A172 (cell line): Measurements from ENCODE around the gene CSF1. TPM values are rescaled to one million over a fixed set of nuclear protein-coding genes. Genes with fewer than 3 reads are reported as not detected.
"Not testable (repeated sequence)": the region's sequence is repeated elsewhere in the genome, so short reads cannot be mapped to it uniquely, and the experiment has no call there.

ENCODE experiments used
- DNase-seq: peaks from one replicate; pipeline ENCODE4 v3.0.0-alpha.2; 2015; ENCODE audit warnings: low spot score
- total RNA-seq: library from RNA; depleted of rRNA; stranded (reverse); fragments of >200 nt; shearing (Covaris generic); gene quantifications from 2 replicates; pipeline ENCODE4 v1.2.3, GENCODE V29; 2014

CSF1 gene
- total RNA-seq, 1 experiment from 2014 or later = 61.2 TPM

- DNase-seq = no peak
Observed at GRCh38 chr1:109919303-109919702, 8.7 kb downstream of the CSF1 start.

- not testable (repeated sequence) for DNase-seq
Observed at GRCh38 chr1:109920391-109920790, 9.7 kb downstream of the CSF1 start.

GRCh38 chr1:109922326-109922725 lies 11.7 kb downstream of the CSF1 start:
- DNase-seq = no peak

GRCh38 chr1:109923131-109923945 lies 12.7 kb downstream of the CSF1 start:
- no peak for DNase-seq

GRCh38 chr1:109923946-109924275 lies 13.3 kb downstream of the CSF1 start:
- no peak for DNase-seq

GRCh38 chr1:109924316-109924715 lies 13.7 kb downstream of the CSF1 start:
- no peak for DNase-seq

- DNase-seq = no peak
Observed at GRCh38 chr1:109925159-109925990, 14.7 kb downstream of the CSF1 start.

GRCh38 chr1:109926662-109927300 lies 16.1 kb downstream of the CSF1 start:
- DNase-seq = peak; percentile 55

- no peak for DNase-seq
Observed at GRCh38 chr1:109927356-109927755, 16.7 kb downstream of the CSF1 start.

- DNase-seq = peak; percentile 72
Observed at GRCh38 chr1:109927911-109928321, 17.3 kb downstream of the CSF1 start.

GRCh38 chr1:109928591-109929111 lies 18.0 kb downstream of the CSF1 start:
- DNase-seq = peak; percentile 69

- no peak for DNase-seq
Observed at GRCh38 chr1:109929170-109929569, 18.5 kb downstream of the CSF1 start.

- no peak for DNase-seq
Observed at GRCh38 chr1:109929588-109930251, 19.1 kb downstream of the CSF1 start.

GRCh38 chr1:109930252-109930993 lies 19.8 kb downstream of the CSF1 start:
- no peak for DNase-seq

- DNase-seq = no peak
Observed at GRCh38 chr1:109931189-109931731, 20.6 kb downstream of the CSF1 start.

- DNase-seq = no peak
Observed at GRCh38 chr1:109931911-109932636, 21.4 kb downstream of the CSF1 start.

- DNase-seq = no peak
Observed at GRCh38 chr1:109932679-109933078, 22.0 kb downstream of the CSF1 start.

GRCh38 chr1:109933856-109934711 lies 23.4 kb downstream of the CSF1 start:
- DNase-seq = peak; percentile 86

GRCh38 chr1:109935451-109935900 lies 24.8 kb downstream of the CSF1 start:
- DNase-seq = no peak
